PFSK-1 (cell line): ENCODE measurements around the gene CTU1.

Source experiments
- FOXP2 ChIP-seq: optimal IDR thresholded peaks from 2 replicates; pipeline ENCODE3; 2011; ENCODE audit warnings: borderline replicate concordance, control low read depth, inconsistent platforms; ENCODE audit not compliant: insufficient read depth; ENCODE audit errors: extremely low read length, extremely low read depth
- POLR2AphosphoS5 ChIP-seq: IDR thresholded peaks from 2 replicates; pipeline ENCODE4 v1.6.1; 2012; ENCODE audit warnings: low read depth, mild to moderate bottlenecking, control low read depth, low read length, moderate library complexity
- SIN3A ChIP-seq: IDR thresholded peaks from 2 replicates; pipeline ENCODE4 v1.6.1; 2012; ENCODE audit warnings: mild to moderate bottlenecking, low read length, moderate library complexity, borderline replicate concordance; ENCODE audit not compliant: insufficient read depth
- TAF1 ChIP-seq: IDR thresholded peaks from 2 replicates; pipeline ENCODE4 v1.6.1; 2012; ENCODE audit warnings: low read length, control low read depth, borderline replicate concordance; ENCODE audit not compliant: insufficient read depth
- TF ChIP-seq, protein P1 (sequence below), 2 experiments: IDR thresholded peaks; 2 replicates each; pipeline versions ENCODE4 v1.6.1 to v1.8.0; 2011 to 2012; ENCODE audit warnings: low read depth in 2 of 2, low read length in 2 of 2, control low read depth in 1 of 2, inconsistent platforms in 1 of 2, mild to moderate bottlenecking in 1 of 2, moderate library complexity in 1 of 2; ENCODE audit not compliant: insufficient read depth in 1 of 2

CTU1 gene

DNA sequence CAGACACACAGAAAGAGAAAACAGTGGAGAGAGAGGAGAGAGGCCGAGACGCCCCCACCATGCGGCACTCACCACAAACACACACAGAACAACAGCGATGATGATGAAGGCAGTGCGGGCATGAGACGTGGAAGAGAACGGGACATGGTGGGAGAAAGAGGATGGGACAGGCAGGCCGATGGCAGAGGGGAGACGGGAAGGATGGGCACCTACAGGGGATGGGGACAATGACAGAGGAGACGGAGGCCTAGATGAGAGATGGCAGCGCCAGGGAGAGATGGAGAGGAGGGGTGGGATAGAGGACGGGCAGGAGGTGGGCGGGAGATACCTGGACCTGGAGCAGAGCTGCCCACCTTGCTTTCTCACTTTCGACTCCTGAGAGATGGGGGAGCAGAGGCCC is 24.4 kb downstream of the CTU1 start:
- TF ChIP-seq POLR2AphosphoS5 (no peak), FOXP2 (no peak), SIN3A (no peak), TAF1 (no peak)
- TF ChIP-seq, protein P1, sequence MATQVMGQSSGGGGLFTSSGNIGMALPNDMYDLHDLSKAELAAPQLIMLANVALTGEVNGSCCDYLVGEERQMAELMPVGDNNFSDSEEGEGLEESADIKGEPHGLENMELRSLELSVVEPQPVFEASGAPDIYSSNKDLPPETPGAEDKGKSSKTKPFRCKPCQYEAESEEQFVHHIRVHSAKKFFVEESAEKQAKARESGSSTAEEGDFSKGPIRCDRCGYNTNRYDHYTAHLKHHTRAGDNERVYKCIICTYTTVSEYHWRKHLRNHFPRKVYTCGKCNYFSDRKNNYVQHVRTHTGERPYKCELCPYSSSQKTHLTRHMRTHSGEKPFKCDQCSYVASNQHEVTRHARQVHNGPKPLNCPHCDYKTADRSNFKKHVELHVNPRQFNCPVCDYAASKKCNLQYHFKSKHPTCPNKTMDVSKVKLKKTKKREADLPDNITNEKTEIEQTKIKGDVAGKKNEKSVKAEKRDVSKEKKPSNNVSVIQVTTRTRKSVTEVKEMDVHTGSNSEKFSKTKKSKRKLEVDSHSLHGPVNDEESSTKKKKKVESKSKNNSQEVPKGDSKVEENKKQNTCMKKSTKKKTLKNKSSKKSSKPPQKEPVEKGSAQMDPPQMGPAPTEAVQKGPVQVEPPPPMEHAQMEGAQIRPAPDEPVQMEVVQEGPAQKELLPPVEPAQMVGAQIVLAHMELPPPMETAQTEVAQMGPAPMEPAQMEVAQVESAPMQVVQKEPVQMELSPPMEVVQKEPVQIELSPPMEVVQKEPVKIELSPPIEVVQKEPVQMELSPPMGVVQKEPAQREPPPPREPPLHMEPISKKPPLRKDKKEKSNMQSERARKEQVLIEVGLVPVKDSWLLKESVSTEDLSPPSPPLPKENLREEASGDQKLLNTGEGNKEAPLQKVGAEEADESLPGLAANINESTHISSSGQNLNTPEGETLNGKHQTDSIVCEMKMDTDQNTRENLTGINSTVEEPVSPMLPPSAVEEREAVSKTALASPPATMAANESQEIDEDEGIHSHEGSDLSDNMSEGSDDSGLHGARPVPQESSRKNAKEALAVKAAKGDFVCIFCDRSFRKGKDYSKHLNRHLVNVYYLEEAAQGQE (IDR thresholded peaks at IDR 0.05; ENCODE audit: insufficient read depth in 1 of 2, low read depth in 2 of 2, low read length in 2 of 2): no peak

DNA sequence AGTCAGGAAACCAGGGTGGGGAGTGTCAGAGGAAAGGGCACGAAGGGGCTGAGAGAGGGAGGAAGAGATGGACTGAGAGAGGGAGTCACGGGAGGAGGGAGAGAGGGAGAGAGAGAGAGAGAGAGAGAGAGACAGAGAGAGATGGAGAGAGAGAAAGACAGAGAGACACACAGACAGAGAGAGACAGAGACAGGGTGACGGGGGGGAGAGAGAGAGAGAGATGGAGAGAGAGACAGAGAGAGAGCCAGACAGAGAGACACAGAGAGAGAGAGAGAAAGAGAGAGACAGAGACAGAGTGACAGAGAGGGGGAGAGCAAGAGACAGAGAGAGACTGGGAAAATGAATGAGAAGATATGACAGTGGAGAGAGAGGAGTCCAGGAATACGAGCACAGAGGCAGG is 25.0 kb downstream of the CTU1 start:
- TF ChIP-seq TAF1: no peak
- no peak for TF ChIP-seq FOXP2
- TF ChIP-seq SIN3A: no peak
- TF ChIP-seq, protein P1 (IDR thresholded peaks at IDR 0.05; ENCODE audit: insufficient read depth in 1 of 2, low read depth in 2 of 2, low read length in 2 of 2): no peak

DNA sequence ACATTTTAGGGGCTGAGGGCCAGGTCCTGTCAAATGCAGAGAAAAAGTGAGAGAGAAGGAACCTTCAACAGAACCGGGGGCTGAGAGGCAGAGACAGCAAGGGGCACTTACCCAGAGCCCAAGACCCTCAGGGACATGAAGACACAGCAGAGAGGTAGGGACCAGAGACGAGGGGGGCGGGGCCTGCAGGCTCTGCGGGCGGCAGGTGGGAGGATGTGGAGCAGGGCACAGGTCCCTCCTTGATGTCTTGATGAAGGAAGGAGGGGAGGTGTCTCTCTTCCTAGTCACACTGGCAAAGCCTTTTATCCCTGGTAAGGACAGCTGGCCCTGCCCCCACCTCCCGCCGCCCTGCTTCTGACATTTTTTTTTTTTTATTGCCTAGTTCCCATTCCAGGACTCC is 25.6 kb downstream of the CTU1 start, which contains the start of gene KLK14:
TSS of gene KLK14 (minus strand) at position 277 of the 400 bp plus-strand sequence. CDS start at position 4, 273 bp downstream.
- TF ChIP-seq, protein P1 (IDR thresholded peaks at IDR 0.05; ENCODE audit: insufficient read depth in 1 of 2, low read depth in 2 of 2, low read length in 2 of 2): no peak
- TF ChIP-seq TAF1 (no peak), FOXP2 (no peak), POLR2AphosphoS5 (no peak), SIN3A (no peak)

DNA sequence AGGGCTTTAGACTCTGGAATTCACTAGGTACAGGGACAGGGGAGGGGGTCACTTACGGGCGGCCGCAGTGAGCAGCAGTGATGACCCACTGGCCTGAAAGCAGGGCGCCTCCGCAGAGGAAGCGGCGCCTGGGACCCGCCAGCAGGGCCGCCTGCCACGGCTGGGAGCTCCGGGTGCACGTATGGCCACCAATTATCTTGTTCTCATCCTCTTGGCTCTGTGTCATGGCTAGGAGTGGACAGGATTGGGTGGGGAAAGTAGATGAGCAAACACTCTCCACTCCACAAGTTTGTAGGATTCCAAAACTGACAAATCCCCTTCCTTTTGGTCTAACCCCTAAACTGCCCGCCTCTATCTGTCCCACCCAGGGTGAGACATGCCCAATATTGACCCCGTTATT is 26.7 kb downstream of the CTU1 start:
- TF ChIP-seq SIN3A (no peak), FOXP2 (no peak), POLR2AphosphoS5 (no peak), TAF1 (no peak)
- TF ChIP-seq, protein P1 (IDR thresholded peaks at IDR 0.05; ENCODE audit: insufficient read depth in 1 of 2, low read depth in 2 of 2, low read length in 2 of 2): no peak
